HepG2 (cell line): ENCODE data around the gene CCDC88C. TPM values are rescaled to one million over a fixed set of nuclear protein-coding genes. Genes with fewer than 3 reads are reported as not detected.

Experiments used
- ATAC-seq: fragments of 200-7000 bp; cut with Tn5 transposase; 3 replicates; pipeline ENCODE4 v1.9.1; 2020; ENCODE audit warnings: mild to moderate bottlenecking, moderate library complexity
- BruUV-seq: library from RNA; stranded (reverse); fragments of 400-500 nt; replicated peaks from 2 replicates; lab custom pipeline; 2021; lab: Mats Ljungman, UMichigan
- CTCF ChIA-PET: fragments of 300-600 bp; formaldehyde crosslinking; extraction: SDS; loops from one replicate; lab custom pipeline; 2021; ENCODE audit warnings: low total read pairs, inconsistent platforms, low intra/inter-chr PET ratio; lab: Yijun Ruan, JAX
- POLR2A ChIA-PET: fragments of 350-600 bp; sonication (Branson Sonifier 250); formaldehyde crosslinking; loops from one replicate; lab custom pipeline; 2020; ENCODE audit warnings: antibody characterized with exemption, inconsistent platforms; lab: Yijun Ruan, JAX
- DNase-seq: peaks from one replicate; pipeline ENCODE4 v3.0.0-alpha.2; 2015; ENCODE audit warnings: low spot score
- FAIRE-seq: peaks from 3 replicates; lab custom pipeline; 2011; peaks lifted over from hg19 to GRCh38; lab: Jason Lieb, UNC
- H2AFZ ChIP-seq: one replicate; pipeline ENCODE4 v1.6.1; 2011; ENCODE audit warnings: low read length, inconsistent platforms
- H3K27ac ChIP-seq: fragments of 300-600 bp; 3 replicates; pipeline ENCODE4 v1.8.0; 2011; ENCODE audit warnings: mixed run types, mild to moderate bottlenecking, mixed read lengths, low read length, inconsistent platforms; ENCODE audit not compliant: insufficient read depth; ENCODE audit errors: extremely low read length
- H3K27me3 ChIP-seq, 2 experiments: fragments of 200-600 bp in 1 of 2; 2 replicates in 1 of 2; 3 replicates in 1 of 2; pipeline versions ENCODE4 v1.6.0 to v1.8.0; 2011; ENCODE audit warnings: low read length in 2 of 2, mild to moderate bottlenecking in 2 of 2, moderate library complexity in 2 of 2, inconsistent platforms in 1 of 2; ENCODE audit not compliant: insufficient read depth in 2 of 2, control insufficient read depth in 1 of 2
- H3K36me3 ChIP-seq, 2 experiments: fragments of 200-600 bp in 1 of 2; replicated peaks in 1 of 2; 2 replicates in 1 of 2; 3 replicates in 1 of 2; pipeline versions ENCODE4 v1.5.1 to v1.8.0; 2011; ENCODE audit warnings: low read length in 2 of 2, inconsistent platforms in 1 of 2; ENCODE audit not compliant: insufficient read depth in 2 of 2, control insufficient read depth in 1 of 2
- H3K4me1 ChIP-seq: 2 replicates; pipeline ENCODE4 v1.5.1; 2012; ENCODE audit warnings: low read length, inconsistent platforms; ENCODE audit not compliant: insufficient read depth
- H3K4me2 ChIP-seq: 2 replicates; pipeline ENCODE4 v1.6.0; 2011; ENCODE audit warnings: low read depth, low read length, inconsistent platforms
- H3K4me3 ChIP-seq, 3 experiments: fragments of 200-600 bp in 1 of 3; sonication (generic), shearing (Covaris generic) in 1 of 3; replicated peaks in 1 of 3; 2 replicates each; pipeline ENCODE4 v1.5.1; 2011 to 2016; ENCODE audit warnings: low read length in 3 of 3, inconsistent platforms in 2 of 3, low read depth in 2 of 3, mild to moderate bottlenecking in 2 of 3, control low read depth in 1 of 3, mixed read lengths in 1 of 3; ENCODE audit not compliant: insufficient read depth in 1 of 3
- H3K79me2 ChIP-seq: one replicate; pipeline ENCODE4 v1.6.1; 2011; ENCODE audit warnings: low read length, inconsistent platforms; ENCODE audit not compliant: insufficient read depth
- H3K9ac ChIP-seq: 2 replicates; pipeline ENCODE4 v1.6.0; 2011; ENCODE audit warnings: mild to moderate bottlenecking, low read depth, low read length, inconsistent platforms; ENCODE audit not compliant: insufficient read depth
- H3K9me3 ChIP-seq: 2 replicates; pipeline ENCODE4 v1.5.1; 2012; ENCODE audit warnings: mild to moderate bottlenecking, low read length
- H4K20me1 ChIP-seq: 2 replicates; pipeline ENCODE4 v1.6.0; 2011; ENCODE audit warnings: inconsistent platforms, mild to moderate bottlenecking, low read length, moderate library complexity; ENCODE audit not compliant: insufficient read depth
- SMARCC2 ChIP-seq: fragments of 450-650 bp; IDR thresholded peaks from 2 replicates; pipeline ENCODE4 v1.6.1; 2017; ENCODE audit warnings: antibody characterized with exemption, mild to moderate bottlenecking
- ZNF234 ChIP-seq: sonication (generic); formaldehyde crosslinking; conservative IDR thresholded peaks from 2 replicates; pipeline ENCODE4 v1.5.1; 2020; ENCODE audit warnings: mild to moderate bottlenecking, missing genetic modification reagents
- ZNF24 ChIP-seq: fragments of 450-650 bp; IDR thresholded peaks from 2 replicates; pipeline ENCODE4 v1.6.1; 2017; ENCODE audit warnings: antibody characterized with exemption, mild to moderate bottlenecking
- WGBS: methylation state at CpG from one replicate; pipeline ENCODE4 v1.1.6; 2017; ENCODE audit warnings: low lambda C conversion rate; 5-methylcytosine and 5-hydroxymethylcytosine counted together
- in situ Hi-C: cut with HindIII; loops from 2 replicates; pipeline ENCODE4 v1.10.0; 2017; ENCODE audit warnings: low pct_unique_long_range_greater_than_20kb; ENCODE audit not compliant: extremely low pct_ligation_motif_present
- intact Hi-C: fragments of 100-400 bp; cut with micrococcal nuclease; formaldehyde crosslinking; loops from one replicate; pipeline ENCODE4 v1.10.0; 2022; ENCODE audit not compliant: unreplicated experiment
- polyA plus RNA-seq, 8 experiments: library from polyadenylated mRNA; depleted of rRNA in 3 of 8; stranded (reverse) in 7 of 8; unstranded in 1 of 8; fragments of >200 nt; fragmentation: Illumina TruSeq in 4 of 8; extraction: Trizol in 4 of 8; gene quantifications; 2 replicates each; pipeline versions ENCODE4 v1.2.1 to v1.2.3, GENCODE V29; 2011 to 2016; ENCODE audit warnings: low read depth in 4 of 8, missing spikeins in 1 of 8, mixed read lengths in 1 of 8; ENCODE audit not compliant: insufficient read depth in 1 of 8
- total RNA-seq, 5 experiments: library from RNA; depleted of rRNA; stranded (reverse); fragments of >200 nt; fragmentation: Illumina TruSeq; extraction: Trizol; gene quantifications; 2 replicates each; pipeline ENCODE4 v1.2.3, GENCODE V29; 2016; ENCODE audit warnings: low read depth in 1 of 5

CCDC88C gene
- total and polyA plus RNA-seq, 2 of the 13 experiments (the other 11 are each of a cell fraction or from before 2014, with no cell fraction given): 3.6 to 11.7 TPM

- no peak overlapping the region for H3K9ac ChIP-seq
- POLR2A ChIA-PET: no interaction called here
- DNase-seq: no peak
- no TSS peak for BruUV-seq
- ATAC-seq: no peak
- in situ Hi-C loops (no loop called here), intact Hi-C loops (no loop called here)
- H3K9me3 ChIP-seq: no peaks in the 10 kb centered on the region
- WGBS: 93% methylated on average over 8 of the region's 9 CpGs
- TF ChIP-seq ZNF234 (CRISPR knock-in tag): no peak
- TF ChIP-seq SMARCC2: no peak
- no peak overlapping the region for H3K27ac ChIP-seq
- no peaks in the 10 kb centered on the region for H3K27me3 ChIP-seq
- H2AFZ ChIP-seq: no peak overlapping the region
- CTCF ChIA-PET: no interaction called here
- H3K36me3 ChIP-seq: peaks cover 2 to 12% of the 10 kb centered on the region in 2 experiments; a peak in 3 of 5 replicates
- H3K4me3 ChIP-seq: no peak overlapping the region
- no peaks in the 10 kb centered on the region for H3K79me2 ChIP-seq
- no peaks in the 10 kb centered on the region for H4K20me1 ChIP-seq
- no peak for FAIRE-seq
- H3K4me1 ChIP-seq: peaks cover 25% of the 10 kb centered on the region
- no peak overlapping the region for H3K4me2 ChIP-seq
These were observed 59.6 kb downstream of the CCDC88C start for GRCh38 chr14:91358025-91358319.

- POLR2A ChIA-PET: no interaction called here
- no peak overlapping the region for H2AFZ ChIP-seq
- no peaks in the 10 kb centered on the region for H4K20me1 ChIP-seq
- no peaks in the 10 kb centered on the region for H3K9me3 ChIP-seq
- peaks cover 24% of the 10 kb centered on the region for H3K4me1 ChIP-seq
- no peaks in the 10 kb centered on the region for H3K79me2 ChIP-seq
- intact Hi-C loops: no loop called here
- CTCF ChIA-PET: no interaction called here
- FAIRE-seq (no peak), ATAC-seq (no peak), DNase-seq (no peak)
- H3K27ac ChIP-seq: no peak overlapping the region
- peaks cover 2 to 12% of the 10 kb centered on the region in 2 experiments; a peak in 3 of 5 replicates for H3K36me3 ChIP-seq
- H3K9ac ChIP-seq: no peak overlapping the region
- BruUV-seq: no TSS peak
- no peak overlapping the region for H3K4me2 ChIP-seq
- no peaks in the 10 kb centered on the region for H3K27me3 ChIP-seq
- TF ChIP-seq ZNF24: no peak
- H3K4me3 ChIP-seq: no peak overlapping the region
- WGBS: 96% methylated on average over 17 of the region's 21 CpGs
- in situ Hi-C loops: no loop called here
These were observed 60.2 kb downstream of the CCDC88C start for GRCh38 chr14:91357272-91358024.
